DLD1 (cell line): Measurements from ENCODE around the gene KCNQ5.

ENCODE experiments used
- in situ Hi-C: cut with HindIII; loops from 2 replicates; pipeline ENCODE4 v1.10.0; 2017; ENCODE audit warnings: low sequenced_read_pairs

KCNQ5 gene

DNA sequence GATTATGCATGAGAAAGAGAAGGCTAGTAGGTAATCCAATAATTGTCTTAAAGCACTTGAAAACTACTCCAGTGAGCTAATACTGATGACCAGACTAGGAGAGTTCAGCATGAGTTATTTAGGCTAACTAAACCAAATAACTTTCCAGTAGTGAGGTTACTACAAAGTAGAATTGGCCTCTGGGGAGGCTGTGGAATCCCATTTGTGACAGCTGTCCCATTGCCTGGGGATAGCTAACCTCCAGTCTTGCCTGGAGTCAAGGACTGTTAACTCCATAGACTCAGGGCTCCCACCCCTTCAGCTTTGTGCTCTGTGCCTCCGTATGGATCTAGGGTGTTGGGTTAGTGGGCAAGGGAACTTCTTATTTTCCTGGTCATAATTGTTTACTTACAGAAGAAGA, 51.0 kb downstream of the KCNQ5 start:
- in situ Hi-C loops = no loop called here

DNA sequence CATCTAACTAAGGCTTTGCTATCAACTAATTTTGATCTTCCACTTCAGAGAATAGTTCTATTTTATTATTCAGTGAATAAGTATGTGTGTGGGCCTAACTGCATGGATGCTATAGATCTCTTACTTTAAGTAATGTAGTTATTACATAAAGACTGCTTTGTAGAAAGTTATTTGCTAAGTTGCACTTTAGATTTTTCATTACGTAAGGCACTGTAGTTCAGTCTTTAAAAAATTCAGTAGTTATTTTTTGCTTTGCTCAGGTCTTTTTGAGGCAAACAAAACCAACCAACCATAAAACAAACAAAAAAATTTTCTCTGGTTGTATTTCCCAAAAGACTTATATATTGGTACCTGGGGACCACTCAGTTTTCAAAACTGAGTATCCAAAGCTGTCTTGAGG, 53.0 kb downstream of the KCNQ5 start:
- in situ Hi-C loops = no loop called here

DNA sequence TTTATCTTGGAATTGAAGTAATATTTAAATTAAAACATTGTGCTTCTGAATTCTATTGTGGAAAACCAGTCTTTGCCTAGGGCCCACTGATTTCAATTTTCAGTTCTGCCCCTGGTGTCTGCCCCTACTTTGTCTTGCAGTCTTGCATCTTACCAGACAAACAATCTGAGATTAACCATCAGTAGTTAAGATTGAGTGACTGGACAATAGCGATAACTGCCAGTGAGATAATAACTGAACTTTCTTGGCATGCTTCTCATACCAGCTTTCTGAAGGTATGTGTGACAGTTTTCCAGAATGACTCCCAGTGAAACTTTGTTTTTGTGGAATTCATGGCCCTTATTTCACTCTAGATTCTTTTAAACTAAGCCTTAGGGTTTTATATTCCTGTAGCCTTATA, 53.5 kb downstream of the KCNQ5 start:
- in situ Hi-C loops = no loop called here

DNA sequence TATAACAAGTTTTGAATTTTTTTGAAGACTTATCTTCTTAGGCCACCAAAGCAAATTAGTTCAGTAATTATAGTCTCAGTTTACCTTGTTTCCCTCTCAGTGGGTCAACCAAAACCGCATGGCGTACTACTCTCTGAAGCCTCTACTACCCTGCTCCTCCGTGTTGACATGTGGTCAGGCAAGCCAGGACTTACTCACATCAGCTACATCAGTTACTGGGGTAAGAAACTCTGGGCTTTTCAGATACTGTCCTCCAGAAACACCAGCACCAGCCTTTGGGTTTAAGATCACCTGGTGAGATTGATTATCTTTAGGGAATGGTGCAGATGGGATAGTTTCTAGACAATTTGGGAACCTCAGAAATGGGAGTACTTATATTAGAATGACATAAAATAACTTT, 55.1 kb downstream of the KCNQ5 start:
- in situ Hi-C loops = no loop called here

DNA sequence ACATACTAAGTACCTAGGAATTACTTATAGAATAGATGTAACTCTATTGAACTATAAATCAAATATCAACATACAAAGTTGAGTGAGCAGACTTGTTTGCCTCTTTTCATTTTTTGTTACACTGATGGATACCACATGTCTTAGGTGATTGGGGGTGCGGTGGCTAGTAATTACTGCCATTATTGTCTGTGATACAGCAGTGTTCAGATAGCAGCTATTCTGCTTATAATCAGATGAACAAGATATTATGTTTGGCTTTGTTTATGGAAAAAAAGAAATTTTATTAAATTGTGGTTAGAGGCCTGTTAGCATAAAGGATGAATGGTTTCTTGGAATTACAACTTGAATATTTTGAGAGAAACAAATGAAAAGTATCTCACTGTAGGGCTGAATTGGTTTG, 55.9 kb downstream of the KCNQ5 start:
- in situ Hi-C loops = no loop called here

DNA sequence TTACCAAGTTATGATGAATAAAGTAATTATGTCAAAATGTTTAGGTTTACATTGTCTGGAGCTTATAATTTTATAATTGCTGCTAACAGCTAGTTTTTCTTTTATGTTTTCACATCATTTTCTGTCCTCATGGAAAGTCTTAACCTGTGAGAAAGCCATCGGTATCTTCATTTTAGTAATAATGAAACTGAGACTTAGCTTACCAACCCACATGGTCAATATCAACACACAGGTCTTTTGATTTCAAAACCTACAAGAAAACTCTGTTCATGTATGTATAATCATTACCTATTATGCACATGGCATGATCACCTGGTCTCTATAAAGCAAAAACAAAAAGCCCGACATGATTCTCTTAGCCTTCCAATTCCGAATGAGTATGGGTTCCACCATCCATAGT, 61.9 kb downstream of the KCNQ5 start:
- in situ Hi-C loops = no loop called here

DNA sequence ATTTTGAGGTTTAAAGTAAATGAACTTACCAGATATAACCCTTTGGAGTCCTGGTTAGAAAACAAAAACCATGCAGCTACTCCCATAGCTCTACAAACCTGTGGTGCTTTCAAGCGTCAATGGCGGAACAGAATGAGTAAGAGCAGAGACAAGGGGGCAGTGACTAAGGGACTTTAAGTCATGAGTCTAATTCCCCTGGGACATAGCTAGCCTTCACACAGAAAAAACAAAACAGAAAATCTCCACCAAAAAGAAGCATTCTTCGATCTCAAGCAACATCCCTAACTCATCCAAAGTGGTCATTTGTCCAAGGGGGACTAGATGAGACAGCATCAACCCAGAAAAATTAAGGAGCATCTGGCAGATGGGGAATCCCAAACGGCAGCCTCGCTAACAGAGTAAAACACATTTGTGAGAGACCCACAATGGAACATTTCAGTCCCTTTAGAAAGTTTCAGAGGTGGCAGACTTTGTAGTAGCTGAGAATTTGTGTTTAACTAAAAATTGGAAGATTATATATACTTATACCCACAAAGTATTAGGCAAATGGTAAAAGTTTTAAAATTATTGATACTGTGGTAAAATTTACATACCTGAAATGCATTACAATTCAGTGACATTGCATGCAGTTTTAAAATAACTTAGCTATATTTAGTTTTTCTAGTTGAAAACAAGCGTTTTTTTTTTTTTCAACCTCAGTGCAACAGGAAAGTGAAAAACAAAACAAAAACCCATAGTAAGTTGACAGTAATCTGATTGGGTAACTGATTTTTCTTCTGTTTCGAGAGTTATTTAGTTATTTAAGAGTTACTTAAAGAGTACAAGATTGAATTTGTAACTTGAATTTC, 67.5 kb downstream of the KCNQ5 start:
- in situ Hi-C loops = no loop called here

DNA sequence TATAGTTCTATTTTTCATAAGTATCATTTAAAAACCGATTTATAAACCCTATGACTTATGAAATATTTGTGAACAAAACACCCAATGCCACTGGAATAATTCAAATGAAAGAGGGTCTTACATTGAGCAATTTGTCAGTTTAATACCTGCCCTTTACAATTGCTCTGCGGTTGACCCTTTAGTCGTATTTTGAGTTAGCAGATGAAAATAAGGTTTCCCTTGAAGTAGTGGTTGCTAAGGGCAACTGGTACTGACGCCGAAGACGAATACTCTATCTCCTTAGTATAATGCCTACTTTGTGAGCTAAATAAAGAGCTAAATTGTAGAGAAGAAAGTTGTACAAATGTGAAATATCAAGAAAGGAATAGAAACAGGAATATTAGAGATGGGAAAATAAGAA, 69.4 kb downstream of the KCNQ5 start:
- in situ Hi-C loops = no loop called here

DNA sequence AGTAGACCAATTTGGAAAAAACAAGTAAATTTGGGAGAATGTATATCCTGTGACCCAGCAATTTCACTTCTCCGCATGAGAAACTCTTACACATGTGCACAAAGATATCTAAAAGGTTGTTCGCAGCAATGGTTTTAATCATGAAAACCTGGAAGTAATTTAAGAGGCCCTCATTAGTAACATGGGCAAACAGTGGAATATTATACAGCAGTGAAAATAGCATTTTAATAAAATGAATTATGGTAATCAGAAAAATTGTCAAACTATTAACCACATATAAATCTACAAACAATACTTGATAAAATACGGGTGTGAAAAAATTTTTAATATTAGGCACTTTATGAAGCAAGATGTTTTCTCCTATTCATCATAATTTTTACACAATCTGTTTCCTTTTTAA, 74.2 kb downstream of the KCNQ5 start:
- in situ Hi-C loops = no loop called here

DNA sequence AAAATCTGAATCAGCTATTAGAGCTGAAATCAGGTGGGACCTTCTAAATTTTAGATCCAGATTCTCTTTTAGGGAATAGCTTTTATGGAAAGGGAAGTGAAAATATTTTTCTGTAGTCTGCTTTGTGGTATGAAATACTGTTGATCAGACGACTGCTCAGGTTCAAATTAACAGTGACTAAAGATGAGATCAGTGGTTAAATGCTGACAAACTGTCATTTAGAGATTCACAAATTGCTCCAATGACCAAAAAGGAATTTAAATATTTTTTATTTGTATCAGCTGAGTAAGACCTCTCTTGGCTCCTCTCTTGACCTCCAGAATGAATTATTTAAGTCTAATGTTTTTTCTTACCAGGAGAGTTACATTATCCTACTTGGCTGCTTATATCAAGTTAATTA, 77.3 kb downstream of the KCNQ5 start:
- in situ Hi-C loops = no loop called here

DNA sequence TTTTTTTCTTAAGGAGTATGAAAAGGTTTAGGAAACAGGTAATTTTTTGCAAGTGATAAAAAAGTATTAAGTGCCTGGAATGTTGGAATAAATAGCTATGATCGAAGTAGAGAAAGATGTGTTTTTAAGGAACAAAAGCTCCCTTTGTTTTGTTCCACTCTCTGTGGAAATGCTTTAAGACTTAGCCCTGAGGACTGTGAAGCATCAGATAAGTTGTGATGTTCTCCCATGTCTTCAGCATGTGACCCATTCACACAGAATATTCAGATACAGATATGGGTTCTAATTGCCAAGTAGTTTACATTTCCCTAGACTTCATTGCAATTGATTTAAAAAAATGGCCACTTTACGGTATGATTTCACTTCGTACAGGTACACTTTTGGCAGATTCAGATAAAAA, 80.6 kb downstream of the KCNQ5 start:
- in situ Hi-C loops = no loop called here

DNA sequence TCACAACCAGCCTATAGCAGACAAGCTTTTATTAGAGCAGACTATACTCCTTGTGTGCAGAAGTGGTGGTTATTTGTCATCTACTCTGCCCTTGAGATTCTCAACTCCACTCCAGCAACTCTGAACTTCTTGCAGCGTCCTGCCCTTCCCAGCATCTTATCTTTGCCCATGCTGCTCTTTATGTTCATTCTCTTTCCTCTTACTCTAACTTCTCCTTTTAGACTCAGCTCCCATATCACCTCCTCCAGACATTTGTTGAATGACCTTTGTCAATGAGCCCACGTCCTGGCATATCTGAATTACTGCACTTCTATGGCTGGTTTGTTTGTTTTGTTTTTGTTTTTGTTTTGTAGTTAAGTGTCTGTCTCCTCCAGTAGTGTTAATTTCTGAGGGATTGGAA, 81.2 kb downstream of the KCNQ5 start:
- in situ Hi-C loops = no loop called here

DNA sequence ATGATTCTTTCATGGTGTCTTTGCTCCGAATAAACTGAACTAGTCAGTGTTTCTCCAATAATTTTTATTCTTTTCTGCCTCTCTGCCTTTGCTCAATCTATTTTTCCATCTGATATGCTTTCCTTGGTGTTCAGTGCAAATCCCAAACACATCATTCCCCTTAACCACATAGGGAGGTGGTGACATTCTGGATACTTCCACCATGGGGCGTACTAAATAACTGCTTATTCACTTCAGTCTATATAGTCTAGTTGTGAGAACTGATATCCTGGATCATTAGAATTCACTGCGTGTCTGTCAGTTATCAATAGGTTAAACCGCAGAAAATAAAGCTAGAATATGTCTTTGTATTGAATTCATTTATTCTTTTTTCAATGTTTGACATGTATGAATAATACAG, 83.1 kb downstream of the KCNQ5 start:
- in situ Hi-C loops = no loop called here

DNA sequence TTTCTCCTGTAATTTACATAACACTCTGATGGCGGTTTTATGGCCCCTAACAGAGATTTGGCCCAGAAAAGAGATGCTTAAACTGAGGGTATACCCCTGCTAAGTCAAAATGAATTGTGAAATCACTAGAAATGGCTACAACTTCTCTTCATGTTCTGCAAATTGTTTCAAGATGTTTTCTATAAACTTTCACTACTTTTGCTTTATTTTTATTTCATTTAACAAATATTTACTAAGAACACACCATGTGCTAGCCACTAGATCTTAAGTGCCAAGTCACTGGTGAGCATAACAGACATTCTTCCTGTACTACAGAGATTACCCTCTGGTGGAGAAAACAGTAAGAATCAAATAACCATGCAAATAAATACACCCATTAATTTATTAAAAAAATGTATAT, 87.6 kb downstream of the KCNQ5 start:
- in situ Hi-C loops = no loop called here

DNA sequence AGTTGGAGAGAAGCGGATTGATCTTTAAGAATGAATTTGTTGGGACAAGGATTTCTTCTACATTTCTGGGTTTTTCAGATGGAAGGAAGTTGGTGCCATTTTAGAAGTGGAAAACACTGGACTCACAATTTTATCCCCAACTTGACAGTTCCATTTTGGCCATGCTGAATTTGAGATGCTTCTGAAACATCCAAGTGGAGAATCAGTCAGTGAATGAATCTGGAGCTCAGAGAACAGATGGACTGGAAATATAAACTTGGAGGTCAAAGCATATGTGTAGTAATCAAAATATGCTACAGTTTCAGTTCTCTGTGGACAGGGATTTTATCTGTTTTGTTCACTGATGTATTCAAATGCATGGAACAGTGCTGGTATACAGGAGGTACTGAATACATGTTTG, 89.9 kb downstream of the KCNQ5 start:
- in situ Hi-C loops = no loop called here

DNA sequence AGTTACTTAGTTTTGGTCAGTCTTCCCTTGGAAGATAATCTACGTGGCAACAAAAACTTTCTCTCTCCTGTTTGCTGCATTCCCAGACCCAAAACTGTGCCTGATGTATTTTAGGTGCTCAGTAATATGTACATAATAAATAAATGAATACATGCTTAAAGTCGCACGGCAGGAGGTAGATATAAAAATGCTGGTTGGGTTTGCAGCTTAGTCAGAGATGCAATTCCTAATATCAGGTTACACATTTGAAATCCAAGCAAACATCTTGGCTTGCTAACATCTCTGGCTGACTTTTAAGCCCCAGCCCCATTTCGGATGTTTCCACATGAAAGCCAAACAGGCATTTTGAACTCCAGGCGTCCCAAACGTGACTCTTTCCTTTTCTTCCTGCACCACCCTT, 91.0 kb downstream of the KCNQ5 start:
- in situ Hi-C loops = no loop called here

DNA sequence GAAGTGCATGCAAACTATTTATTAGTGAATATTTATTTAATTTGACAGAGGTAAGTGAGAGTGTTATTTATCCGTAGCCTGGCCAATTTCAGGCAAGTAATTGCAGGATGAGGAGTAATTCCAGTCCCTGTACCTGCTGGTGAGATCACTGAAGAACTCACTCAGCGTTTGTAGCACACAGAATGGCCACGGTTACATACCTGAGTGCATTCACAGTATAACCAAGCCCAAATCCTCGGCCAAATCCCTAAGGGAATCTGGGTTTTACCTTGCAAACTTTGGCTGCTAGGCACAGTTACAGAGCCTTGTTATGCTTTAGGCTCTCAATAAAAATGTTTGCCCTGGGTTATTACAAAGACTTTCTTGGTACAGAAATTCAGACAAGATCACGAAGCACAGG, 93.3 kb downstream of the KCNQ5 start:
- in situ Hi-C loops = no loop called here

DNA sequence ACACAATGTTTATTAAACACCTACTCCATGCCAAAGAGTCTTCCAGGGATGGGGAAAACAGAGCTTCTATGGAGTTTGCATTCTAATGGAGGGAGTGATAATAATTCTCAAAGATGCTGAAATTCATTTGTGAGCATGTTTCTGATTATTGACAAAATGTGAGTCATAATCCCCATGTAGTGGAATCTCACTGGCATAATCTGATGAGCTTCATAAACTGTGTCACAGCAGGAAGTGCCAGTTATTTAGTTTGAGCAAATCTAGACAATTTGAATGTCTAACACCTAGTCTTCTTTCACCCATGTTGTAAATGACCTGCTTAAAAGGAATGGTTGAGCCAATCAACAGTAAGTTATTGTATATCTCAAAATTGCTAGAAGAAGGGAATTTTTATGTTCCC, 95.1 kb downstream of the KCNQ5 start:
- in situ Hi-C loops = no loop called here

DNA sequence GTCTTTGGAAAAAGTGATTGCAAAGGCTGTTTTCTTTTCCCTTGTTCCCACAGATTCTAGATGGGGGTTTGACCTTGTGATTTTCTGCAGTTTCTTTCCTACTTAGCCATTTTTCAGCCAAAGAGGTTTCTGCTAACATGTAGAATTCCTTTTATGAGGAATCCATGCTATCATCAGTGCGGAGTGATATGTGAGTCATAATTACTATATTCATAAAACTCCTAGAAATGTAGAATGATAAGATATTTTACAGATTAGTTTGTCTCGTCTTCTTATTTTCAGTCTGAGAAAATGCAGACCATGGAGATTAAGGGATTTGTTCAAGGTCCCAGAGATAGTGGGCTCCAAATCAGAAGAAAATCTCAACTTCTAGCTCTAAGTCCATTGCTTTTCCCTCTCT, 98.6 kb downstream of the KCNQ5 start:
- in situ Hi-C loops = no loop called here

DNA sequence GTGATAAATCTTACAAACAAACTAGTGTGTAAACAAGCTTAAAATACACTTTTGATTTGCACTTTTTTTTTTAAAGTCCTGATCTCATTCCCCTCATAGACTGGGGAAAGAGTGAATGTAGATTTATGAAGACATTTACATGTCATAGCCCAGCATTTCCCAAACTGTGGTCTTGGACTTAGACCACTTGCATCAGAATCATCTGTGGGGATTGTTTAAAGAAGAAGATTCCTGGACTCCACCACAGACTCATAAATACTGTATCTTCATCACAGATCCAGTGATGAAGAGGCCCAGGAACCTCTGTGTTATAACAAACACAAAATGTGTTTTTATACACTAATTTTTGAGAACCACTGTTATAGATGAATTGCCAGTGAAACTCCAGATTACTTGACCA, 99.5 kb downstream of the KCNQ5 start:
- in situ Hi-C loops = no loop called here

DNA sequence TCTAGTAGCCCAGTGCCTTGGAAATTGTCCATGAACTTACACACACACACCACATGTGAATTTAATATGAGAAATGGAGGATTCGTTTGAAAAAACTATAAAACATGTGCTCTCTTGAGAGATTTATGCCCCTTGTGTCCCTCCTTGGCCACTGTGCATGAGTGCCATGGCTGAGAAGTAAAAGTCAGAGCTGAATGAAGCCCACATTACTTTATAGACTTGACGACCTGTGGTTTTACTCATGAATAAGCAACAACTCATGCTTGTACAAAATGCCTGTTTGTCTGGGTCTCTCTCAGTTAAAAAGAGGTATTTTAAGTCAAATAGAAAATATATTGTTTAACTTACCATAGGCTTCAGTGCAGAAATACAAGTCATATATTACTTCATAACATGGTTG, 102.7 kb downstream of the KCNQ5 start:
- in situ Hi-C loops = no loop called here

DNA sequence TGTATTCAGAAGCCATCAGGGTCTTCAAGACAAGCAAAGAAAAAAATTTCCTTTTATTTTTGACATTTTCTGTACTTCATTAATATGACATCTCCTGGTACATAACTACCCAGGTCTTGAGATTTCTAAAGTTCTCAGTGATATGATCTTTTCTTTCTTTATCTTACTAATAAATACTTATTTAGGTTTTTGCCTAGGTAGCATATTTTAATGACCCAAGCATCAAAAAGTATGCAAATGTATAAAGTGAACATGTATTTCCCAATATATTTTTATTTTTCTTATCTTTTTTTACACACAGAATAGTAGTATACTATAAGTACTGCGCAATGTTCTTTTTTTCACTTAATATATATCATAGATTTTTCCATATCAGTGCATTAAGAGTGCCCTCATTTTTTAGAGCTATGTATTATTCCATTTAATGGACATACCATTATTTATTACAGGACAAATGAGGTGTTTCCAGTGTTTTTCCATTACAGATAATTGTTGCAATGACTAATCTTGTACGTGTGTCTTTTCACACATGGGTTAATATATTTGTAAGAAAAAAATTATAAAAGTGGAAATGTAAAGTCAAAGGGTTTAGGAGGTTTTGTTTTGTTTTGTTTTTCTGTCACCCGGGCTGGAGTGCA, 107.0 kb downstream of the KCNQ5 start:
- in situ Hi-C loops = no loop called here

DNA sequence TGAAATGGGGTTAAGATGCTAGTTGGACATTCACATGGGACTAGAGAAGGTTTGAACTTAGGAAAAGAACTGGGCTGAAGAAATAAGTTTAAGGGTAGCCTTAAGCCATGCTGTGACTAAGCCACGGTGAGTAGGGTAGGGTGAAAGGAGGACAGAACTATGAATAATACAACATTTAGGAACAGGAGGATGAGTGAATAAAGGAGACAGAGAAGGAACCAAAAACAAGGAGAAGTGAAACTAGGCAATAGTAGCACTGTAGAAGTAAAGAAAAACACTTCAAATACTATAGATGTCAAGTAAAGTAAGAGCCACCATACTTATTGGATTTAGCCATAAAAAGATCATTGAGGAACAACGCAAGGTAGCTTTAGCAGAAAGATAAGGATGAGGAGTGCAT, 111.2 kb downstream of the KCNQ5 start:
- in situ Hi-C loops = no loop called here
